Pulmonary artery endothelial cell (primary cell): Measurements from ENCODE around the gene MRPL46. TPM values are rescaled to one million over a fixed set of nuclear protein-coding genes. Genes with fewer than 3 reads are reported as not detected.

ENCODE experiments used
- DNase-seq: peaks from one replicate; pipeline ENCODE4 v3.0.0-alpha.2; 2011; ENCODE audit warnings: low read depth, low spot score
- total RNA-seq: library from RNA; depleted of rRNA; stranded (reverse); fragments of >200 nt; gene quantifications from 2 replicates; pipeline ENCODE4 v1.2.3, GENCODE V29; 2014

Gene MRPL46
- 19.7 and 19.9 TPM in 2 replicates for total RNA-seq

DNA sequence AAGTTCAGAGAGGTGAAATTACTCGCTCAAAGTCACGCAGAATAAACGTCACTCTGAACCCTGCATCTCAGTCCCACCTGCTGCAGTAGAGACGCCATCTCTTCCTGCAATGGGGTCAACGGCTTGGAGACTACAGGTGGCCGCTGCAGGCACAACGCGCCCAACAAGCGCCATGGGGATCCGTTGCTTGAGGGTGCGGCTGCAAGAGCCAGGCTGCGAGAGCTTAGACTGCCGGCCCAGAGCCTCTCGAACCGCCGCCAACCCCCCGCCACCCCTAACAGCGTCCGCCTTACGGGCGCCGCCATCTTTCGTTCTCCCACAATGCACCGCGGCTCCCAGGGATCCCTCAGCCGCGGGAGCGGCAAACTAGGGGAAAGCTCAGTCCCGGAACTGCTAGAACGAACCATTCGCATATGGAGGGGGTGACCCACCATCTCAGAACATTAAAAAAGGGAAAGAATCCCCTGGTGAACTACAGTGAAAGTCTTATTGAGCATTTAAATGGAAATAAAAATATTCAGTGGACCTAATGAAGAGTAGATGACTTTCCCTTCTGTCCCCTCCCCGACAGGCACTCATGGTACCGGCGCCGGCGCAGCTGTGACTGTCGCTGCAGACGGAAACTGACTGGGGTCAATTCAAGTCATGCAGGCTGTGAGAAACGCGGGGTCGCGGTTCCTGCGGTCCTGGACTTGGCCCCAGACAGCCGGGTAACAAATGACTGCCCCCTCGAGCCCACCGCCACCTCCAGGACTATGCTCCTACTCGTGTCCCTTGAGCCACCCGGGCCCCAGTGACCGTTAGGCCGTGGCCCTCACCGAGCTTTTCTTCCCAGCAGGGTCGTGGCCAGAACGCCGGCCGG lies at the start of gene MRPL46, which contains the start of gene MRPS11:
Gene MRPL46 (minus strand): TSS at position 316 of the 862 bp plus-strand sequence. CDS start 11 bp downstream, at position 305.
Gene MRPS11 (plus strand): TSS at position 636 of the 862 bp plus-strand sequence. CDS start 10 bp downstream, at position 646.
- DNase-seq: peak; percentile 41

DNA sequence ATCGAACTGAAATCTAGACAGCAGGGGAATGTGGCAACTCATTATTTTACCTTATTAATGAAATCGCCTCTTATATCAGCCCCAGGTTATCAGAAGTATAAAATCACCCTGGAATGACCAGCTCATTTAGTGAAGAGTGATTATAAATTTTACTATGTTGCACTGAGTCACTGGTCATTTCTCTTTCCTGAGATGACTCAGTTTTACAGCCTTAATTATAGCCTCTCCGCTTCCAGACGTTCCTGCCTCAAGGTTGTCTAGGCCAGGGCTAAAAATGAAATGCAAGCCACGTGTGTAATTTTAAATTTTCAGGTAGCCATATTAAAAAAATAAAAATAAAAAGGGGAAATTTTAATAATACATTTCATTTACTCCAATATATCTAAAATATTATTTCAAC lies 46.0 kb upstream of the MRPL46 start:
- no peak for DNase-seq

DNA sequence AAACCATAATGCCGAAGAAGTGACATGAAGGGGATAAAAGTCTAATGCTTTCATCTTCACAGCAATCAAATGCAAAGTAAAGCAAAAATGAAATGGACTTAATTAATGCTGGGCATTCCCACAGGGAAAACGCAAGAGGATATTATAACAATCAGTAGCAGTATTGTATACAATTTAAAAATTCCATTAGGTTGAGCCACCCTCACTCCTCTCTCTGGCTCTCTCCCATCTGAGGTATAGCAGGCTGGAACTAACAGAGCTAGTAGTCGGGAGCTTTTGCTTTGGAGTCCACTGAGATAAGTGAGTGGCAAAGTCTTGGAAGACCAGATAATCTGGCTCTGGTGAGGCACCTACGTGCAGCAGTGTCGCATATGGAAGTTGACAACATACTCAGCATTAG lies 45.4 kb upstream of the MRPL46 start:
- DNase-seq: no peak

DNA sequence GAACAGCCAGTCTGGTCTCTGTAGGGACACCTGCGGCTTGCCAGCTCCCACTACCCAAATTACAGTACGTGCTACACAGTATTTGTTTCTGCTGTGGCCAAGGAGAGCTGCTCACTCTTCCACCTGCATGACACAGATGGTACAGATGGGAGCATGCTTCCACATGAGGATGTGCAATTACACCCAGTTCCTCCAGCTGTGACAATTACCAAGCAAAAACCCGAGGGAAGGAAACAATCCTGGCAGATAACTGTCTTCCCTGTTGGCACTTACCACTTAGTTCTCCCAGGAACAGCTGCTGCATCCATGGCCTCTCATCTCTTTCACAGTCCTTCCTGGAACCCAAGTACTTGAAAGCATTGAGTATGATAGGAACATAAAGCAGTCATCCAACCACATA lies 44.9 kb upstream of the MRPL46 start:
- DNase-seq: no peak

DNA sequence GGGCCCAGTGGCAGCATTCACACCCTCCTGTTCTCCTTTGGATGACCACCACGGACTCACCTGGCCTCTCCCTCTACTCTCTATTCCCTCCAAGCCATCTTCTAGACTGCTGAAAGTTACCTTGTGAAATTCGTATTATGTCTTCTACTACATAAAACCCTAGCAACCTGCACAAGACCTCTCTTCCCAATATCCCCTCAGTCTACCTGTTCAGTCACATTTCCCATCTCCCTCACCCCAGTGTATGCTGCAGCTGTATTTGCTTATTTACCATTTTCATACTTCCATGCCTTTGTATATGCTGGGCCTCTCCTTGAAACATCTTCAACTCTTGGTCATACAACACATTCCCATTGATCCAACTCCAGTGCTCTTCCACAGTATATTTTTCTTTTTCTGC lies 44.0 kb upstream of the MRPL46 start:
- DNase-seq: no peak

DNA sequence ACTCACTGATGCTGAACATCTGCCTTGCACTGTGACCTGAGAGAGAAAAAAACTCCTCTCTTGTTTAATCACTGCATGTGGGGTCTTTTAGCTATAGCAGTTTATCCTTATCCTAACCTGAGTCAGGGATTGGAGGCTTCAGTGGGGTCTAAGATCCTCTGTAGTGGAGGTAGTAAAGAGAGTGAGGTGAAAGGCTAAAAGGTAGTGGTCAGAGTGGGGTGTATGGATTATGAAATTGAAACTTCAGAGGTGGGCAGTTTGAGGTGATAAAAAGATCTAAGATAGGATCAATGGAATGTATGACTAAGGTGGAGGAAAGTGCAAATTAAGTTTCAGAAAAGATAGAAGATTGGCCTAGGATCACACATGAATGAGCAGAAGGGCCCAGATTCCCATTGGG lies 42.8 kb upstream of the MRPL46 start:
- DNase-seq: no peak

DNA sequence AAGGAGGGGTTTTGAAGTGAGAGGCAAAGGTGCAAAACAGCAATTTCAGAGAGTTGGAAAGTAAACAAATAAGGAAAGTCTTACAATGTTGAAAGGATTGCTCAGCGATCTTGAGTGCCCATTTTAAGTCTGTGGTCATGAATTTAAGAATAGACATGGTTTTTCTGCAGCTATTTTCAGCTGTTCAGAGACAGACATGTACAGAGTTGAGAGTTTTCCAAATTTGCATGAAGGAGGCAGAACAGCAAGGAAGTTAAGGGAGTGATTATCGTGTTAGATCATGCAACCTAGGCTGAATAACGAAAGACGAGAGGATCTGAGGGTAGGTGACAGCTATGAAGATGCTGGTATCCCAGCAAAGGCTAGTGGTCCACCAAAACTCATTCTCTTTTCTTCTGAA lies 42.1 kb upstream of the MRPL46 start:
- DNase-seq: no peak

DNA sequence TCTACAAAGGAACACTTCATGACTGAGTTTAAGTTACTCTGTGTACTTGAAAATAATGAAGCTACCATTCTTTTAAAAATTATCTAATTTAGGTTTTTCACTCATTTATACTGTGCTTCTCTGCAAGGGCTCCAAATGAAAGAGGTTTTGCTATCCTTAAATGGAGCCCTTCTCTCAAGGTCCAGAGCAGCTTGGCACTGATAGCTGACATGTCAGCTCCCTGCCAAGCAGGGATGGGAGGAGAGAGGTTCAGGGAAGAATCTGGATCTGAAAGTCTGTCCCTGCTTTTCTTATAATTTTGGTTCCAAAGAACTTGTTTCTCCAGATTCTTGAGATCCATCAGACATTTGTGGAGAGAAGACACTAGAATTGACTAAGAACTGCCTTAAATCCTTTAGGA lies 39.4 kb upstream of the MRPL46 start:
- DNase-seq: no peak

DNA sequence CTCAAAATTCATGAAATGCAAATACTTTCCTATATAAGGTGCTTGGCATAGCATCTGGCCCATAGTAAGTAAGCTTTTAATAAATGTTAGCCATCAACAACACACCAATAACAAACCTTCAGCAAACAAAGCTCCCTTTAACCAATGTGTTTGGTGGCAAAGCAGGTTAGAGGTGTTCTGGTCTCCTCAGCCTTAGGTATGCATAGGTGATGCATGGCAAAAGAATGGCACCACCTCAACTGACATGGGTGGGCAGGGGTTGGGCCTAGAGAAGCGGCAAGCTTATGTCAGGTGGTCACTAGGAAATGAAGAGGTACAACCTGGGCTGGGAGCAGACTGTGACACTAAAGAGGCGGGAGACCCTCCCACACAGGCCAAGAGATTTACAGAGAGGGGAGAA lies 38.5 kb upstream of the MRPL46 start:
- DNase-seq: no peak

DNA sequence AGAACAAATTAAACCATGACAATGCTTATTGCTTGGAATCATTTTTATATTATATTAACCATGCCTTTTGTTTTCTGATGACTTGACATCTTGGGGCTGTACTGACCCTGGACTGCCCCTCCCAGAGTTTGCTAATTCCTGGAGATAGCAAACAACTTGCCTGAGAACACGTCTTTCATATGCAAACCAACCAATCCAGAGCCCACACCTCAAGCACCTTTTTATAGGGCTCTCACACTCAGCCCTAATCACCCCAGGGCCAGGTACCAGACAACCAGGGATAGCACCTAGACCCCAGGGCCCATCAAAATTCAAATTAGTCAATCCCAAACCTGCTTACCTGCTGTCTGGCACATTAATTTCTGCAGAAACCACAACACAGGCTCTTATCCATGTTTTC lies 37.3 kb upstream of the MRPL46 start:
- no peak for DNase-seq

DNA sequence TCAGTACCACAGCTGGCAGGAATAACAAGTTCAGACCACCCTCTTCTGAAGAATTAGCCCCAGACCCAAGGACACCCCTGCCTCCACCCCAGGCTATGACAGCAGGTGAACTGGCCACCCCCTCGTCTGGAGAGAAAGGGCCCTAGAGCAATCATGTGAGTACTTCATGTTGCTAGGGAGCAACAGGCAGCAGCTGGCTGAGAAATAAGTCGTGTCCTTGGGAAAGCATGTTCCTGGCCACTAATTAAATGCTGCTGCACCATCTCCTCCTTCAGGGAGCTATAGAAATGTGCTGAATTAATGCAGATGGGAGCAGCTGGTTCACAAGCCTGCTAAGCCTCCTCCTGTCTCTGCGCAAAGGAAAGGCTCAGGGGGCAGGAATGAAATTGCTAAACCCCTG lies 31.8 kb upstream of the MRPL46 start:
- no peak for DNase-seq

DNA sequence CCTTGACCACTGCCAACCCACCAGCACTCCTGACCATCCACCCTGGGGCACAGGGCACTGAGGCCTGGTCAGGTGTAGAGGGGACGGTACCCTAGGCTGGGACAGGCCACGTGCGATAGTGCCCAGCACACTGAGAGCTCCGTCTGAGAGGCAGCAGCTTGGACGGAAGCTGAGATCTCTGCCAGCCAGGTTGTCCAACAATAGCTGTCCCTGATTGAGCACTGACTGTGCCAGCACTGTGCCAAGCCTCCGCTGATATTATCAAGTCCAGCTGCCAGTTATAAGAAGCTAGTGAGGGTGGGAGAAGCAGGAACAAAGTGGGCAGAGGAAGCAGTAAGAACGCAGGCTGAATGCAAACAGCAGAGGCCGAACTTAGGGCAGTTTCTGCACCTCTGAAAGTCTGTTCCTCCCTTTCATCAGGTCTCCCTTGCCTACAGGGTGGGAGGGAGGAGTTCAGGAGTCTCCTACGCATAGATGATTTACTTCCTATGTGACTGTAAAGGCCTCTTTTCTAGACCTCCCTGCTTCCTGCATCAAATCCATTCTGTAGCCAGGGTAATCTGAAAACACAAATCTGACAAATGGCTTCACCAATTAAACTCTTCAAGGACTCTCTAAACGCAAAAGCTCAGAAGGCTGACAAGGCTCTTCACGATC lies 30.0 kb upstream of the MRPL46 start:
- no peak for DNase-seq

DNA sequence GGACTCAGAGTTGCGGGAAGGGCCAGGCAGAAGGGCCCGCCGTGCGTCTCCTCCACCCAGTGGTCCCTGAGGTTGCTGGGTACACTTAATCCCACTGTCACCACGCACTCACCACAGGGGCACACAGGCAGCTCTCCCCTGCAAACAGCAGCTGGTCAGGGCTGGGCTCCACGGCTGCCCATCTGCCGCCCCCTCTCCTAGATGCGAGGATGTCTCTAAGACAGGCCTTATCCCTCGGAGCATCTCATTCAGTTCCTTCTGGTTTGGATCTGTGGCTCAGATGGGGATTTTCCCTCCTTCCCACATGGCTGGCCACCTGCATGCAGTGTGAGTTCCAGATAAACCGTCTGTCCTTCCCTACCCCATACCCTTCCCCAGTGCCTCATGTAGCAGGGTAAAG lies 26.7 kb upstream of the MRPL46 start:
- DNase-seq: no peak

DNA sequence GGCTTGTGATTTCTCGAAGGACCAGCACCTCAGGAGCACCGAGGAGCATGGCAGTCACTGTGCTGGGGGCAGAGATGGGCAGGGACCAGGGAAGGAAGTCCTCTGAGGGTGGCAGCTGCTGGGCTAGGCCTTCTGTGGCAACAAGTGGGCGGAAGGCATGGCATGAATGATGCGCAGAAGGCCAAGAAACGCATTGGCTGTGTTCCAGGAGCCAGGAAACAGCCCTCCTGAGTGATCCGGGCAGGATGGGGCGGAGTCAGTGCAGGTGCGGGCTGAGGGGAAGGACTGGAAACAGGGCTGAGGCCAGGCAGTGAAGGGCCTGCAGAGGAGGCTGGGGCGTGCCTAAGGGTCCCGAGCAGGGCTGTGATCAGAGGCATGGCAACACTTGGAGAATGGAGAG lies 24.0 kb upstream of the MRPL46 start:
- no peak for DNase-seq

DNA sequence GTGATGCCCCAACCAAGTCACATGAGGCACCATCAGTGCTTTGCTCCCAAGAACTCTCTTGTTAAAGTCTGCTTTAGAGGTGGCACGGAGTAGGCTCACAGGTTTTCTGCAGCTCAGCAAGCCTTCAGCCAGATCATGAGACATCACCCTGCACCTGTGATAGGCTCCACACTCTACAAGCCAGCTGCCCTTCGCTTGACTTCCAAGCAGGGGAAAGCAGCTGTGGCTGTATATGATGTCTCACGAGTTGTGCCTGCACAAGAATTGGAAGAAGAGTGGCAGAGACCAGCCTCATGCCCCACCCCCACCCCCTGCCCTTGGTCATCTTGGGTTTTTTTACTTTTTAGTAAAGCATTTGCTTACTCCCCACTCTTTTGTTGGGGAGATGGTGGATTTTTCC lies 22.8 kb upstream of the MRPL46 start:
- DNase-seq: no peak

DNA sequence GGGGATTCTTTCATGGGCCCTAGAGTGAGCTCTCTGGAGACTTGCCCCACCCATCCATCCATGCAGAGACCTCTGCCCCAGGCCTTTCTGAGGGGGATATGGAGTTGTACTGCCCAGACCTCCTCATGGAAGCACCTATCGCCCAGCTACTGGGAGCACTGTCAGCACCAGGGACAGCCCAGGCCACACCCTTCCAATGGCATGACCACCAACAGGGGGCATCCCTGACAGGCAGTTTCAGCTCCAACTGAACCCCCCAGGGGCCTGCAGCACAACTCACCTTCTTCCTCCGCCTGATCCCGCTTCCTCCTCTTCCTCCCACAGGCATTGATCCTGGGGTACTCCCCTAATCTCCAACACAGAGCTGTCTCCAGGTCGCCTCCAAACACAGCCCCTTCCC lies 22.1 kb upstream of the MRPL46 start:
- no peak for DNase-seq

DNA sequence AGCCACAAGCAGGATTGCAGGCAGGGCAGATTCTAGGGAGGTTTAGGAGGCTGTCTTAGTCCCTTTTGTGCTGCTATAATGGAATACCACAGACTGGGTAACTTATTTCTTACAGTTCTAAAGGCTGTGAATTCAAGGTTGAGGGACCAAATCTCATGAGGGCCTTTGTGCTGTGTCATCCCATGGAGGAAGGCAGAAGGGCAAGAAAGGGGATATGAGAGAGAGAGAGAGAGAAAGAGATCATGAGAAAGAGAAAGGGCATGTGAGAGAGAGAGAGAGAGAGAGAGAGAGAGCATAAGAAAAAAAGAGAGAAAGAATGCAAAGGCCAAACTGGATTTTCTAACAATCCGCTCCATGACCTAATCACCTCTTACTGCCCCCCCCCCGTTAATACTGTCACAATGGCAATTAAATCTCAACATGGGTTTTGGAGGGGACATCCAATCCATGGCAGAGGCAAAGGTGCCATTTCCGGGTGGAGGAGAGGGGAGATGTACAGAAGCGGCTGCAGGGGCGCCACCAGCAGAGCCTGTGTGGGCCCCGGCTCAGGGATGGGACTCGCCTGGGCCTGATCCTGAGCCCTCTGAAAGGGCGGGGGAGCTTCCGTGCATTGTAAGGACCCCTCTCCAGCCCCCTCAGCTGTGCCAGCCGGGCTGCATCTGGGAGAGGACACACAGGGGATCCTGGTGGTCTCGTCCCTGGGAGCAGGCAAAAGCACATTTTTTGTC lies 20.8 kb upstream of the MRPL46 start:
- no peak for DNase-seq

DNA sequence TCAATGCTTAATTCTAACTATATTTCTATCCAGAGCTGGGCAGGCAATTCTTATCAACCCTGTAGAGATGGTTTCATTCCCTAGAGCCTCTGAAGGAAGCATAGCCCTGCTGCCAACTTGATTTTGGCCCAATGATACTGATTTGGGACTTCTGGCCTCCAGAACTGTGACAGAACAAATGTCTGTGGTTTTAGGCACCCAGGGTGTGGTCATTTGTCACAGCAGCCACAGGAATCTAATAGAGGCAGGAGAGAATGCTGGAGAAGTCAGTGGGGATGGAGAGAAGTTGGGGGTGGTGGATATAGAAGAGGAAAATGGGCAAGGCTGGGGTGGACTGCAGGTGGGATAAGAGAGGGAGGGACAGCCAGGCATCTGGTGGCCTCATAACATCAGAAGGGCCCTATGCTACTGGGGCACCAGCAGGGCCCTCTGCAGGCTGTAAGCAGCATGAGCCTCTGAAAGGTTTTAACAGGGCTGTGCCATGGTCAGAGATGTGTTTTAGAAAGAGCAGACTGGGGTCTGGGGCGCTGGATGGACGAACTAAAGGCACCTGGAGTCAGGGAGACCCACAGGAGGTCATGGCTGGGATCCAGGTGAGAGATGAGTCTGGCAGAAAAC lies 20.1 kb upstream of the MRPL46 start:
- no peak for DNase-seq

DNA sequence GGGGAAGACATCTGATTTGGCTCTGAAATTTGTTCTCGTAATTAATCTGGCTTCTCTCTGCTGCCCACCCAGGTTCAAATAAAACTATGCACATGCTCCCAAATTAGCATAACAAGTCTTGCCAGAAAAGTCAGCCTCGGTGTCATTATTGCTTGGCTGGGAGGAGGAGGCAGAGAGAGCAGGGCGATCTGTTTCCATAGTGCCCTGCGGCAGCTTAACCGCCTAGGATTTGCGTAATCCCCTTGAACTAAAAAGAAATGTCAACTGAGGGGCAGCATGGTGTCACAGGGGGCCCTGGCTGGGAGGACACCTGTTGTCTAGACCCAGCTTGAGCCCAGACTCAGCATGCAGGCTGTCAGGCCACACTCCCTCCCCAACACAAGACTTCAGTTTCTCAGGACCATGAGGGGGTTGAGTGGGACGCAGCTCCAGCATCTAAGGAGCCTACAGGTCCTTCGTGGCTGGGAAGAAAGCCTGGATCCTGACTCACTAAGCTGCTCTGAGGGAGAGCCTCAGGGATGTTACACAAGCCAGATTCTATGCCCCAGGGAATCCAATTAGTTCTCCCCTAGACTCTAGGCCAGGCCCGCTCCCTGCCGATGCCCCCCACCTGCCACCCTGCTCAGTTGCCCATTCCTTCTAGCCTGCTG lies 17.6 kb upstream of the MRPL46 start:
- no peak for DNase-seq

DNA sequence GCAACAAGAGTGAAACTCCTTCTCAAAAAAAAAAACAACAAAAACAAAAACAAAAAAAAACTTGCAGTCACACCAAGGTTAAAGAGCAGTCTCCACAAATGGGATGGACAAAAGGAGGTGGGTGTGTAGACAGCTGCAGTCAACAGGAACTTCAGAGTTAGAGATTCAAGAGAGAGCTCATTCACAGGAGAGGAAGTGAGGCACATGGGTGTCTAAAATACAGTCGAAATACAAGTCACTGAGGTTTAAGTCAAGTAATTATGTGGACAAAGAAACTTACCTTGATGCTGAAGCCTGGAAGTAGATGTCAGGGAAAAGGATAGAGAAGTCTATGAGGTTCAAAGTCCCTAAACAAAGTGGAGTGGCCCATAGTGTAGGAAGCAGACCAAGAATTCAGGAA lies 15.1 kb upstream of the MRPL46 start:
- no peak for DNase-seq

DNA sequence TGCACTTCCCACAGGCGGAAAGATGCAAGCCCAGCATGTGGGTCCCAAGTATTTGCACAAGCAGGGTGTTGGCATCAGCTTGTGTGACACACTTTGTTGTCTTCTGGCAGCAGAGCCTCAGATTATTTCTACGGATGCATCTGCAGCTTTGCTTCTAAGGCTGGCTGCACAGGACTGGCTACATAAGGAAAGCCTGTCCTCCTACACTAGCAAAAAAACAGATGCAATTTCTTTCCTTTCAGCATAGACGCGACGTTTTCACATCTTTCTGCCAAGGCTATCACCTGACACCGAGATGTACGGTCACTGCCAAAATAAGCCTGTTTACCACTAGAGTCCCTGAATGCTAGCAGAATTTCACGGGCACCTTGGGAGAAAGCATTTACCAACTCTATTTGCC lies 13.8 kb upstream of the MRPL46 start:
- no peak for DNase-seq
